Loucy (cell line): ENCODE results near the gene CUEDC1.
A peak's percentile ranks its signal among the peaks of the same experiment; 100 is the strongest.

Source experiments
- H2AFZ ChIP-seq: fragments of 200-600 bp; sonication (generic); 2 replicates; pipeline ENCODE4 v1.6.0; 2016; ENCODE audit warnings: antibody characterized with exemption, mild to moderate bottlenecking, low read length, moderate library complexity
- H3F3A ChIP-seq: fragments of 200-600 bp; 2 replicates; pipeline ENCODE4 v1.6.0; 2016; ENCODE audit warnings: antibody characterized with exemption, low read depth, mild to moderate bottlenecking
- H3K27me3 ChIP-seq: fragments of 200-600 bp; sonication (generic); 2 replicates; pipeline ENCODE4 v1.6.1; 2014; ENCODE audit warnings: low read length, mild to moderate bottlenecking; ENCODE audit not compliant: insufficient read depth, poor library complexity, severe bottlenecking
- H3K36me3 ChIP-seq: fragments of 200-600 bp; sonication (generic); 2 replicates; pipeline ENCODE4 v1.6.1; 2016; ENCODE audit warnings: low read length; ENCODE audit not compliant: insufficient read depth
- H3K4me1 ChIP-seq: fragments of 200-600 bp; sonication (generic); 2 replicates; pipeline ENCODE4 v1.5.1; 2014; ENCODE audit warnings: low read length, mild to moderate bottlenecking; ENCODE audit not compliant: insufficient read depth, poor library complexity, severe bottlenecking
- H3K4me2 ChIP-seq: fragments of 200-600 bp; sonication (generic); 2 replicates; pipeline ENCODE4 v1.6.0; 2014; ENCODE audit warnings: antibody characterized with exemption, low read length, low read depth, mild to moderate bottlenecking; ENCODE audit not compliant: poor library complexity, severe bottlenecking
- H3K4me3 ChIP-seq: fragments of 200-600 bp; sonication (generic); 2 replicates; pipeline ENCODE4 v1.5.1; 2014; ENCODE audit warnings: low read length, mild to moderate bottlenecking, mixed read lengths; ENCODE audit not compliant: poor library complexity, severe bottlenecking
- H3K79me2 ChIP-seq: fragments of 200-600 bp; sonication (generic); 2 replicates; pipeline ENCODE4 v1.6.1; 2014; ENCODE audit warnings: low read length; ENCODE audit not compliant: insufficient read depth
- H3K9ac ChIP-seq: fragments of 200-600 bp; sonication (generic); 2 replicates; pipeline ENCODE4 v1.6.0; 2014; ENCODE audit warnings: mild to moderate bottlenecking, low read depth, low read length, moderate library complexity; ENCODE audit not compliant: poor library complexity, severe bottlenecking
- H3K9me2 ChIP-seq: fragments of 200-600 bp; sonication (generic); replicated peaks from 2 replicates; pipeline ENCODE4 v1.6.1; 2016; ENCODE audit warnings: low read depth, low read length, mixed read lengths
- H3K9me3 ChIP-seq: fragments of 200-600 bp; sonication (generic); 2 replicates; pipeline ENCODE4 v1.6.1; 2014; ENCODE audit warnings: mild to moderate bottlenecking, antibody characterized with exemption, low read length, low read depth; ENCODE audit not compliant: insufficient read depth
- H4K20me1 ChIP-seq: fragments of 200-600 bp; sonication (generic); 2 replicates; pipeline ENCODE4 v1.6.0; 2014; ENCODE audit warnings: antibody characterized with exemption, low read length, mild to moderate bottlenecking; ENCODE audit not compliant: insufficient read depth, poor library complexity, severe bottlenecking
- CTCF ChIP-seq: fragments of 200-600 bp; sonication (generic); conservative IDR thresholded peaks from 2 replicates; pipeline ENCODE4 v1.5.1; 2014; ENCODE audit warnings: mild to moderate bottlenecking, antibody characterized with exemption, low read length
- EZH2phosphoT487 ChIP-seq: fragments of 200-600 bp; IDR thresholded peaks from 2 replicates; pipeline ENCODE4 v1.6.1; 2018; ENCODE audit warnings: antibody characterized with exemption, mild to moderate bottlenecking, moderate library complexity, borderline replicate concordance

Gene CUEDC1

GRCh38 chr17:57873261-57874057 lies 81.8 kb downstream of the CUEDC1 start:
- no peaks in the 10 kb centered on the region for H3K27me3 ChIP-seq
- H2AFZ ChIP-seq, result no peak overlapping the region
- H3K4me3 ChIP-seq, result peak overlapping the region; percentile 7
- H3K4me2 ChIP-seq, result peak overlapping the region; percentile 52
- no peaks in the 10 kb centered on the region for H3K36me3 ChIP-seq
- H3F3A ChIP-seq, result 0 out of 2 replicates have a peak, but pooled peaks cover 4% of the 10 kb centered on the region
- H3K79me2 ChIP-seq, result no peaks in the 10 kb centered on the region
- no peak for TF ChIP-seq EZH2phosphoT487
- H3K9me2 ChIP-seq, result no peaks in the 10 kb centered on the region
- H3K9me3 ChIP-seq, result no peaks in the 10 kb centered on the region
- H3K9ac ChIP-seq, result peak overlapping the region; percentile 34
- no peaks in the 10 kb centered on the region for H4K20me1 ChIP-seq
- peaks cover 76% of the 10 kb centered on the region for H3K4me1 ChIP-seq

- H3K4me2 ChIP-seq, result peak overlapping the region; percentile 52
Measured at GRCh38 chr17:57872536-57872935, 82.7 kb downstream of the CUEDC1 start.

GRCh38 chr17:57871863-57872262 lies 83.3 kb downstream of the CUEDC1 start:
- Histone ChIP-seq H2AFZ (no peak overlapping the region), H3K4me1 (peaks cover 82% of the 10 kb centered on the region), H3K27me3 (no peaks in the 10 kb centered on the region), H3K4me3 (no peak overlapping the region), H3K79me2 (no peaks in the 10 kb centered on the region), H3F3A (0 out of 2 replicates have a peak, but pooled peaks cover 4% of the 10 kb centered on the region), H3K4me2 (no peak overlapping the region), H3K36me3 (no peaks in the 10 kb centered on the region), H3K9me3 (no peaks in the 10 kb centered on the region), H3K9ac (no peak overlapping the region), H4K20me1 (no peaks in the 10 kb centered on the region), H3K9me2 (no peaks in the 10 kb centered on the region)
- no peak for TF ChIP-seq EZH2phosphoT487
- TF ChIP-seq CTCF, result no peak

More at GRCh38 chr17:57872536-57872935, 82.7 kb downstream of the CUEDC1 start:
- 0 out of 2 replicates have a peak, but pooled peaks cover 4% of the 10 kb centered on the region for H3F3A ChIP-seq
- TF ChIP-seq CTCF (no peak), EZH2phosphoT487 (no peak)
- H3K9ac ChIP-seq, result peak overlapping the region; percentile 34
- no peaks in the 10 kb centered on the region for H3K9me2 ChIP-seq
- peaks cover 80% of the 10 kb centered on the region for H3K4me1 ChIP-seq
- H4K20me1 ChIP-seq, result no peaks in the 10 kb centered on the region
- no peaks in the 10 kb centered on the region for H3K36me3 ChIP-seq
- no peaks in the 10 kb centered on the region for H3K9me3 ChIP-seq
- no peak overlapping the region for H2AFZ ChIP-seq
- H3K27me3 ChIP-seq, result no peaks in the 10 kb centered on the region
- no peaks in the 10 kb centered on the region for H3K79me2 ChIP-seq
- H3K4me3 ChIP-seq, result no peak overlapping the region
